DMS53 treated with DMSO at 0.1 percent for 48 hours (cell line): ENCODE results near the gene MEGF11.

ENCODE experiments used
- DNase-seq: peaks from one replicate; lab custom pipeline; 2025; ENCODE audit not compliant: unreplicated experiment; lab: John Stamatoyannopoulos, UW

MEGF11 gene

GRCh38 chr15:66240240-66240794 lies 13.2 kb downstream of the MEGF11 start:
- DNase-seq = no peak

- no peak for DNase-seq
Measured at GRCh38 chr15:66239514-66239913, 14.0 kb downstream of the MEGF11 start.

- no peak for DNase-seq
Measured at GRCh38 chr15:66238318-66238717, 15.2 kb downstream of the MEGF11 start.

- no peak for DNase-seq
Measured at GRCh38 chr15:66237513-66238235, 15.9 kb downstream of the MEGF11 start.

- DNase-seq = no peak
Measured at GRCh38 chr15:66236806-66237375, 16.7 kb downstream of the MEGF11 start.

- no peak for DNase-seq
Measured at GRCh38 chr15:66235866-66236265, 17.7 kb downstream of the MEGF11 start.

- no peak for DNase-seq
Measured at GRCh38 chr15:66234798-66235197, 18.8 kb downstream of the MEGF11 start.

- DNase-seq = no peak
Measured at GRCh38 chr15:66233487-66234415, 19.8 kb downstream of the MEGF11 start.

- DNase-seq = no peak
Measured at GRCh38 chr15:66232267-66232625, 21.3 kb downstream of the MEGF11 start.

- no peak for DNase-seq
Measured at GRCh38 chr15:66231394-66232266, 21.9 kb downstream of the MEGF11 start.

GRCh38 chr15:66229790-66230465 lies 23.6 kb downstream of the MEGF11 start:
- no peak for DNase-seq

- no peak for DNase-seq
Measured at GRCh38 chr15:66228807-66229735, 24.5 kb downstream of the MEGF11 start.

GRCh38 chr15:66226736-66227135 lies 26.8 kb downstream of the MEGF11 start:
- no peak for DNase-seq

GRCh38 chr15:66225656-66226274 lies 27.8 kb downstream of the MEGF11 start:
- no peak for DNase-seq

GRCh38 chr15:66224946-66225345 lies 28.6 kb downstream of the MEGF11 start:
- DNase-seq = no peak

GRCh38 chr15:66222273-66223198 lies 31.0 kb downstream of the MEGF11 start:
- no peak for DNase-seq

- DNase-seq = no peak
Measured at GRCh38 chr15:66221126-66221525, 32.4 kb downstream of the MEGF11 start.
